ENCODE results near the gene PRDM2. TPM values are rescaled to one million over a fixed set of nuclear protein-coding genes. Genes with fewer than 3 reads are reported as not detected.
A peak's percentile ranks its signal among the peaks of the same experiment; 100 is the strongest.

PRDM2 gene
- total and polyA plus RNA-seq, 8 donors = 9.3 to 26.4 (median 15.1) TPM

DNA sequence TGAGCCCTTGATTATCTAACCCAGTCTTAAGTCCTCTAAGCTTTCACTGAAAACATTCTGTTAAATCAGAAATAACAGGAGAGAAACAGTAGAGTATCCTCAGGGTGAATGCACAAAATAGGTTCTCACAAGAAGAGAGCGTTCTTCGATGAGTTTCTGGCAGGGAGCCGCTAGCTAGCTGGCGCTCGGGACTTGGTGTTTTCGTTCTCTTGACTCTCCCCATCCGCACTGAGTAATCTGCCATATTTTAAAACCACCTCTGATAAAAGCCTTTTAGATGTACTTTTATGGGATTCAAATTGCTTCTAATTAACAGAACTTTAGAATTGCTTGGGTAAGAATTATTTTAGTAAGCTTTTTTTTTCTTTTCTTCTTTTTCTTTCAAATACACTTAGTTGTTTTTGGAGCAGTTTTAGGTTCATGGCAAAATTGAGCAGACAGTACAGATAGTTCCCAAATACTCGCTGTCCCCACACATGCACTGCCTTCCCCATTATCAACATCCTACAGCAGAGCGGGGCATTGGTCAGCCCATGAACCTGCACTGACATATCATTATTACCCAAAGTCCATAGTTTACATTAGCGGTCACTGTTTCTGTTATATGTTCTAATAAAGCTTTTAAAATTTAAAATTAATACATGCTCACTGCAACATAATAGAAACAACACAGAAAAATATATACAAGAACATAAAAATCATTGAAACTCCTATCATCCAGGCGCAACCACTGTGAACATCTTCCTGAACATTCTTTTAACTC lies 35.4 kb downstream of the PRDM2 start:
- intact Hi-C loops (cut with DNase I) = no loop called here
- Histone ChIP-seq H3K4me1 (no peaks in the 10 kb centered on the region), H3K4me3 (no peak overlapping the region), H3K27ac (no peak overlapping the region), H3K36me3 (no peaks in the 10 kb centered on the region), H3K9me3 (no peaks in the 10 kb centered on the region), H3K27me3 (no peaks in the 10 kb centered on the region)
- 96 to 99% methylated on average over 11 of the region's 11 CpGs for WGBS, 2 donors
- FAIRE-seq (no peak), ATAC-seq (no peak), DNase-seq (no peak)
- TF ChIP-seq, protein P1, sequence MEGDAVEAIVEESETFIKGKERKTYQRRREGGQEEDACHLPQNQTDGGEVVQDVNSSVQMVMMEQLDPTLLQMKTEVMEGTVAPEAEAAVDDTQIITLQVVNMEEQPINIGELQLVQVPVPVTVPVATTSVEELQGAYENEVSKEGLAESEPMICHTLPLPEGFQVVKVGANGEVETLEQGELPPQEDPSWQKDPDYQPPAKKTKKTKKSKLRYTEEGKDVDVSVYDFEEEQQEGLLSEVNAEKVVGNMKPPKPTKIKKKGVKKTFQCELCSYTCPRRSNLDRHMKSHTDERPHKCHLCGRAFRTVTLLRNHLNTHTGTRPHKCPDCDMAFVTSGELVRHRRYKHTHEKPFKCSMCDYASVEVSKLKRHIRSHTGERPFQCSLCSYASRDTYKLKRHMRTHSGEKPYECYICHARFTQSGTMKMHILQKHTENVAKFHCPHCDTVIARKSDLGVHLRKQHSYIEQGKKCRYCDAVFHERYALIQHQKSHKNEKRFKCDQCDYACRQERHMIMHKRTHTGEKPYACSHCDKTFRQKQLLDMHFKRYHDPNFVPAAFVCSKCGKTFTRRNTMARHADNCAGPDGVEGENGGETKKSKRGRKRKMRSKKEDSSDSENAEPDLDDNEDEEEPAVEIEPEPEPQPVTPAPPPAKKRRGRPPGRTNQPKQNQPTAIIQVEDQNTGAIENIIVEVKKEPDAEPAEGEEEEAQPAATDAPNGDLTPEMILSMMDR (IDR thresholded peaks at IDR 0.05) = no peak

DNA sequence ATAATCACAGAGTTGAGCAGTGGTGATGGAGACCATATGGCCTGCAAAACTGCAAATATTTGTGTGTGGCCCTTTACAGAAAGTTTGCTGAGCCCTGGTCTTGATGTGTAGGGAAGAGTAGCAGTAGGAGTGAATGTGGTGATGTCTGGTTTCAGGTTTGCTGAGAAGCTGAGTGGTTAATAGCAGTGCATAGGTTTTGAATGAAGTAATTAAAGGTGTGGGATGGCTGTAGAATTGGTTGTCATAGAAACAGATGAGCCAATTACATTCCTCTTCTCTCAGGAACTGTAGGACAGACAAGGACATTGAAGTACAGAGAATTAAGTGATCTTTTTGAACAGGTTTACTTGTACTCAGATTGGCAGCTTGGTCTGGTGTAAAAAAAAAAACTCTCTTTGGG lies 37.4 kb downstream of the PRDM2 start:
- no peak overlapping the region for H3K4me3 ChIP-seq
- intact Hi-C loops (cut with DNase I) = no loop called here
- TF ChIP-seq, protein P1 (IDR thresholded peaks at IDR 0.05) = no peak
- no peaks in the 10 kb centered on the region for H3K9me3 ChIP-seq
- DNase-seq = no peak
- no peaks in the 10 kb centered on the region for H3K36me3 ChIP-seq
- no peak overlapping the region for H3K27ac ChIP-seq
- FAIRE-seq = no peak
- no peak for ATAC-seq
- no peaks in the 10 kb centered on the region for H3K27me3 ChIP-seq
- H3K4me1 ChIP-seq = no peaks in the 10 kb centered on the region

DNA sequence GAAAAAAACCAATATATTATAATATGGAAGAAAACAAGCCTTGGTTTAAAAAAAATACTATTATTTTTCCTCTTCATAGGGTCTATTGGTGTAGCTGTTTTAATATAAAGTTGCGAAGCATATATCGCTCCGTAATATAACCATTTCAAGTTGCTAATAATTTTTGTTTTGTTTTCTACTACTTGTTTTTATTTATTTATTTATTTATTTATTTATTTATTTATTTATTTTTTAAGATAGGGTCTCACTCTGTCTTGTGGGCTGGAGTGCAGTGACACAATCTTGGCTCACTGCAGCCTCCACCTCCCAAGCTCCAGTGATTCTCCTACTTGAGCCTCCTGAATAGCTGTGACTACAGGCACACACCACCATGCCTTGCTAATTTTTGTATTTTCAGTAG lies 46.4 kb downstream of the PRDM2 start:
- TF ChIP-seq, protein P1 (IDR thresholded peaks at IDR 0.05) = no peak
- ATAC-seq = no peak
- 97 to 100% methylated on average over 3 of the region's 3 CpGs for WGBS, 2 donors
- FAIRE-seq = peak; percentile 17
- no peaks in the 10 kb centered on the region for H3K36me3 ChIP-seq
- DNase-seq = no peak
- no peak overlapping the region for H3K4me3 ChIP-seq
- peaks cover 4 to 16% (median 11%) of the 10 kb centered on the region in 3 donors for H3K4me1 ChIP-seq
- no peaks in the 10 kb centered on the region for H3K27me3 ChIP-seq
- H3K27ac ChIP-seq = no peak overlapping the region
- no peaks in the 10 kb centered on the region for H3K9me3 ChIP-seq
- intact Hi-C loops (cut with DNase I) = no loop called here

DNA sequence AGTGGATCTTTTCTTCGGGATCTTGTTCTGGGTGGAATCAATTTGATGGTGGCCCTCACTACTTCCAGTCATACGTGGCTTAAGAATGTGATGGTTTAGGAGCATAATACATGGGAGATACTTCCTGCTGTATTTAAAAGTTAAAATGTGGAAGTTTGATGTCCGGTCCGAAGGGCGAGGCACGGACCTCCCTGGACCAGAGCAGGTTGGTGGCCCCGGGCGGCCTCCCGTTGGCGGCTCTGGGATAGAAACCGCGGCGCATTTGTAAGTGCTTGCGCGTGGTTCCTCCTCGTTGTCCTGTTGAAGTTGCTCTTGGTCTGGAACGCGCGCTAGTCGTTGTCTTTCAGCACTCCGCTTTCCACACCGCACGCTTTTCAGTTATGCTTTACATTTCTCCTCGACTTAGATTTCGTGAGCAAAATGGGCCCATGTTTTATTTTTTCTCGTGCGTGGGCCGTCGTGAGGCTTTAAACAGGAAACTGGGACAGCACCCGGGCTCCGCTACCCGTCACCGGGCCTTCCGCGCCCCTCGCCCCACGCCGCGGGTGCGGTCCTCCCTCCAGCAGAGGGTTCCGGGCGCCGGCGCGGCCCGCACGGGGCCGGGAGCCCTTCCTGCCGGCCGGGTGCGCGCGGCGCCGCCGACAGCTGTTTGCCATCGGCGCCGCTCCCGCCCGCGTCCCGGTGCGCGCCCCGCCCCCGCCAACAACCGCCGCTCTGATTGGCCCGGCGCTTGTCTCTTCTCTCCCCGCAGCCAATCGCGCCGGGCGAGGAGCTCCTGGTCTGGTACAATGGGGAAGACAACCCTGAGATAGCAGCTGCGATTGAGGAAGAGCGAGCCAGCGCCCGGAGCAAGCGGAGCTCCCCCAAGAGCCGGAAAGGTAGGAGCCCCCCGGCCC lies 48.9 kb downstream of the PRDM2 start:
- Histone ChIP-seq H3K36me3 (no peaks in the 10 kb centered on the region), H3K27ac (peak overlapping the region; percentile 86 to 93 (median 89)), H3K9me3 (no peaks in the 10 kb centered on the region), H3K4me3 (peak overlapping the region; percentile 62 to 93 (median 84)), H3K4me1 (peaks cover 14 to 21% (median 14%) of the 10 kb centered on the region in 3 donors), H3K27me3 (no peaks in the 10 kb centered on the region)
- 1% methylated on average over 62 to 83 of the region's 83 CpGs for WGBS, 2 donors
- ATAC-seq (peak; percentile 95 to 97 (median 97)), DNase-seq (peak; percentile 94 to 99 (median 96)), FAIRE-seq (no peak)
- TF ChIP-seq, protein P1 (IDR thresholded peaks at IDR 0.05) = peak in 1 of 4 donors; percentile 24
- intact Hi-C loops (cut with DNase I) = no loop called here
